ENCODE results near the gene CLRN1.

Gene CLRN1

GRCh38 chr3:150956376-150956775, 16.2 kb downstream of the CLRN1 start:
- no peaks in the 10 kb centered on the region for H3K4me1 ChIP-seq (ENCODE audit: control insufficient read depth in 5 of 5, insufficient read depth in 5 of 5, low read length in 5 of 5)
- peaks cover 0 to 5% (median 0%) of the 10 kb centered on the region in 5 donors for H3K27me3 ChIP-seq (ENCODE audit: control insufficient read depth in 5 of 5, insufficient read depth in 4 of 5, low read length in 5 of 5)
- H3K9ac ChIP-seq (ENCODE audit: low read length in 5 of 5) = no peak overlapping the region
- H3K36me3 ChIP-seq (ENCODE audit: control insufficient read depth in 5 of 5, insufficient read depth in 5 of 5, low read length in 5 of 5) = no peaks in the 10 kb centered on the region
- no peak overlapping the region for H3K4me3 ChIP-seq (ENCODE audit: low read depth in 1 of 5, low read length in 5 of 5)
- H3K27ac ChIP-seq (ENCODE audit: low read depth, low read length) = no peak overlapping the region
- no peaks in the 10 kb centered on the region for H3K9me3 ChIP-seq (ENCODE audit: control insufficient read depth in 5 of 5, low read length in 5 of 5)

GRCh38 chr3:150951923-150952322, 20.6 kb downstream of the CLRN1 start:
- H3K9ac ChIP-seq (ENCODE audit: low read length in 5 of 5) = no peak overlapping the region
- H3K36me3 ChIP-seq (ENCODE audit: control insufficient read depth in 5 of 5, insufficient read depth in 5 of 5, low read length in 5 of 5) = no peaks in the 10 kb centered on the region
- no peak overlapping the region for H3K4me3 ChIP-seq (ENCODE audit: low read depth in 1 of 5, low read length in 5 of 5)
- no peak overlapping the region for H3K27ac ChIP-seq (ENCODE audit: low read depth, low read length)
- no peaks in the 10 kb centered on the region for H3K4me1 ChIP-seq (ENCODE audit: control insufficient read depth in 5 of 5, insufficient read depth in 5 of 5, low read length in 5 of 5)
- H3K27me3 ChIP-seq (ENCODE audit: control insufficient read depth in 5 of 5, insufficient read depth in 4 of 5, low read length in 5 of 5) = peaks cover 0 to 3% (median 0%) of the 10 kb centered on the region in 5 donors
- no peaks in the 10 kb centered on the region for H3K9me3 ChIP-seq (ENCODE audit: control insufficient read depth in 5 of 5, low read length in 5 of 5)

GRCh38 chr3:150945226-150946032, 27.1 kb downstream of the CLRN1 start:
- no peak overlapping the region for H3K4me3 ChIP-seq (ENCODE audit: low read depth in 1 of 5, low read length in 5 of 5)
- H3K27ac ChIP-seq (ENCODE audit: low read depth, low read length) = no peak overlapping the region
- no peaks in the 10 kb centered on the region for H3K36me3 ChIP-seq (ENCODE audit: control insufficient read depth in 5 of 5, insufficient read depth in 5 of 5, low read length in 5 of 5)
- H3K9me3 ChIP-seq (ENCODE audit: control insufficient read depth in 5 of 5, low read length in 5 of 5) = no peaks in the 10 kb centered on the region
- H3K27me3 ChIP-seq (ENCODE audit: control insufficient read depth in 5 of 5, insufficient read depth in 4 of 5, low read length in 5 of 5) = peaks cover 0 to 3% (median 2%) of the 10 kb centered on the region in 5 donors
- no peaks in the 10 kb centered on the region for H3K4me1 ChIP-seq (ENCODE audit: control insufficient read depth in 5 of 5, insufficient read depth in 5 of 5, low read length in 5 of 5)
- H3K9ac ChIP-seq (ENCODE audit: low read length in 5 of 5) = no peak overlapping the region

GRCh38 chr3:150942221-150942620, 30.3 kb downstream of the CLRN1 start:
- no peak overlapping the region for H3K27ac ChIP-seq (ENCODE audit: low read depth, low read length)
- no peaks in the 10 kb centered on the region for H3K4me1 ChIP-seq (ENCODE audit: control insufficient read depth in 5 of 5, insufficient read depth in 5 of 5, low read length in 5 of 5)
- H3K4me3 ChIP-seq (ENCODE audit: low read depth in 1 of 5, low read length in 5 of 5) = no peak overlapping the region
- no peaks in the 10 kb centered on the region for H3K9me3 ChIP-seq (ENCODE audit: control insufficient read depth in 5 of 5, low read length in 5 of 5)
- H3K9ac ChIP-seq (ENCODE audit: low read length in 5 of 5) = no peak overlapping the region
- H3K27me3 ChIP-seq (ENCODE audit: control insufficient read depth in 5 of 5, insufficient read depth in 4 of 5, low read length in 5 of 5) = peaks cover 0 to 9% (median 3%) of the 10 kb centered on the region in 5 donors
- no peaks in the 10 kb centered on the region for H3K36me3 ChIP-seq (ENCODE audit: control insufficient read depth in 5 of 5, insufficient read depth in 5 of 5, low read length in 5 of 5)

GRCh38 chr3:150936693-150937092, 35.8 kb downstream of the CLRN1 start:
- H3K27ac ChIP-seq (ENCODE audit: low read depth, low read length) = no peak overlapping the region
- peaks cover 0 to 6% (median 2%) of the 10 kb centered on the region in 5 donors for H3K27me3 ChIP-seq (ENCODE audit: control insufficient read depth in 5 of 5, insufficient read depth in 4 of 5, low read length in 5 of 5)
- H3K4me1 ChIP-seq (ENCODE audit: control insufficient read depth in 5 of 5, insufficient read depth in 5 of 5, low read length in 5 of 5) = no peaks in the 10 kb centered on the region
- H3K9ac ChIP-seq (ENCODE audit: low read length in 5 of 5) = no peak overlapping the region
- H3K4me3 ChIP-seq (ENCODE audit: low read depth in 1 of 5, low read length in 5 of 5) = no peak overlapping the region
- no peaks in the 10 kb centered on the region for H3K36me3 ChIP-seq (ENCODE audit: control insufficient read depth in 5 of 5, insufficient read depth in 5 of 5, low read length in 5 of 5)
- no peaks in the 10 kb centered on the region for H3K9me3 ChIP-seq (ENCODE audit: control insufficient read depth in 5 of 5, low read length in 5 of 5)

GRCh38 chr3:150933473-150933995, 39.0 kb downstream of the CLRN1 start:
- H3K36me3 ChIP-seq (ENCODE audit: control insufficient read depth in 5 of 5, insufficient read depth in 5 of 5, low read length in 5 of 5) = no peaks in the 10 kb centered on the region
- no peak overlapping the region for H3K4me3 ChIP-seq (ENCODE audit: low read depth in 1 of 5, low read length in 5 of 5)
- H3K27me3 ChIP-seq (ENCODE audit: control insufficient read depth in 5 of 5, insufficient read depth in 4 of 5, low read length in 5 of 5) = peaks cover 0 to 4% (median 2%) of the 10 kb centered on the region in 5 donors
- H3K27ac ChIP-seq (ENCODE audit: low read depth, low read length) = no peak overlapping the region
- no peak overlapping the region for H3K9ac ChIP-seq (ENCODE audit: low read length in 5 of 5)
- H3K9me3 ChIP-seq (ENCODE audit: control insufficient read depth in 5 of 5, low read length in 5 of 5) = peaks cover 0 to 5% (median 0%) of the 10 kb centered on the region in 5 donors
- H3K4me1 ChIP-seq (ENCODE audit: control insufficient read depth in 5 of 5, insufficient read depth in 5 of 5, low read length in 5 of 5) = no peaks in the 10 kb centered on the region

GRCh38 chr3:150931745-150932144, 40.8 kb downstream of the CLRN1 start:
- Histone ChIP-seq H3K9ac (ENCODE audit: low read length in 5 of 5) (no peak overlapping the region), H3K27me3 (ENCODE audit: control insufficient read depth in 5 of 5, insufficient read depth in 4 of 5, low read length in 5 of 5) (peaks cover 0 to 2% (median 0%) of the 10 kb centered on the region in 5 donors), H3K36me3 (ENCODE audit: control insufficient read depth in 5 of 5, insufficient read depth in 5 of 5, low read length in 5 of 5) (no peaks in the 10 kb centered on the region), H3K4me1 (ENCODE audit: control insufficient read depth in 5 of 5, insufficient read depth in 5 of 5, low read length in 5 of 5) (no peaks in the 10 kb centered on the region), H3K9me3 (ENCODE audit: control insufficient read depth in 5 of 5, low read length in 5 of 5) (peaks cover 0 to 5% (median 0%) of the 10 kb centered on the region in 5 donors), H3K27ac (ENCODE audit: low read depth, low read length) (no peak overlapping the region), H3K4me3 (ENCODE audit: low read depth in 1 of 5, low read length in 5 of 5) (no peak overlapping the region)

- H3K27me3 ChIP-seq (ENCODE audit: control insufficient read depth in 5 of 5, insufficient read depth in 4 of 5, low read length in 5 of 5) = peaks cover 0 to 3% (median 0%) of the 10 kb centered on the region in 5 donors
- H3K9me3 ChIP-seq (ENCODE audit: control insufficient read depth in 5 of 5, low read length in 5 of 5) = peaks cover 0 to 5% (median 0%) of the 10 kb centered on the region in 5 donors
- no peak overlapping the region for H3K27ac ChIP-seq (ENCODE audit: low read depth, low read length)
- no peak overlapping the region for H3K9ac ChIP-seq (ENCODE audit: low read length in 5 of 5)
- H3K4me1 ChIP-seq (ENCODE audit: control insufficient read depth in 5 of 5, insufficient read depth in 5 of 5, low read length in 5 of 5) = peaks cover 0 to under 1% (median 0%) of the 10 kb centered on the region in 5 donors
- no peaks in the 10 kb centered on the region for H3K36me3 ChIP-seq (ENCODE audit: control insufficient read depth in 5 of 5, insufficient read depth in 5 of 5, low read length in 5 of 5)
- H3K4me3 ChIP-seq (ENCODE audit: low read depth in 1 of 5, low read length in 5 of 5) = no peak overlapping the region
Measured at GRCh38 chr3:150930839-150931238, 41.7 kb downstream of the CLRN1 start.

- peaks cover 0 to 11% (median 2%) of the 10 kb centered on the region in 5 donors for H3K27me3 ChIP-seq (ENCODE audit: control insufficient read depth in 5 of 5, insufficient read depth in 4 of 5, low read length in 5 of 5)
- peaks cover 0 to 5% (median 0%) of the 10 kb centered on the region in 5 donors for H3K4me1 ChIP-seq (ENCODE audit: control insufficient read depth in 5 of 5, insufficient read depth in 5 of 5, low read length in 5 of 5)
- H3K9me3 ChIP-seq (ENCODE audit: control insufficient read depth in 5 of 5, low read length in 5 of 5) = peaks cover 0 to 5% (median 0%) of the 10 kb centered on the region in 5 donors
- H3K36me3 ChIP-seq (ENCODE audit: control insufficient read depth in 5 of 5, insufficient read depth in 5 of 5, low read length in 5 of 5) = no peaks in the 10 kb centered on the region
- no peak overlapping the region for H3K27ac ChIP-seq (ENCODE audit: low read depth, low read length)
- H3K4me3 ChIP-seq (ENCODE audit: low read depth in 1 of 5, low read length in 5 of 5) = no peak overlapping the region
- H3K9ac ChIP-seq (ENCODE audit: low read length in 5 of 5) = no peak overlapping the region
Measured at GRCh38 chr3:150928234-150928633, 44.3 kb downstream of the CLRN1 start.

GRCh38 chr3:150926328-150926727, 46.2 kb downstream of the CLRN1 start:
- H3K4me1 ChIP-seq (ENCODE audit: control insufficient read depth in 5 of 5, insufficient read depth in 5 of 5, low read length in 5 of 5) = peaks cover 0 to 5% (median 0%) of the 10 kb centered on the region in 5 donors
- H3K36me3 ChIP-seq (ENCODE audit: control insufficient read depth in 5 of 5, insufficient read depth in 5 of 5, low read length in 5 of 5) = no peaks in the 10 kb centered on the region
- H3K27ac ChIP-seq (ENCODE audit: low read depth, low read length) = no peak overlapping the region
- no peak overlapping the region for H3K4me3 ChIP-seq (ENCODE audit: low read depth in 1 of 5, low read length in 5 of 5)
- H3K9me3 ChIP-seq (ENCODE audit: control insufficient read depth in 5 of 5, low read length in 5 of 5) = peaks cover 0 to 5% (median 0%) of the 10 kb centered on the region in 5 donors
- H3K9ac ChIP-seq (ENCODE audit: low read length in 5 of 5) = no peak overlapping the region
- H3K27me3 ChIP-seq (ENCODE audit: control insufficient read depth in 5 of 5, insufficient read depth in 4 of 5, low read length in 5 of 5) = peaks cover 0 to 11% (median 2%) of the 10 kb centered on the region in 5 donors
